Measurements from ENCODE around the gene IGSF10.

Gene IGSF10

GRCh38 chr3:151412989-151413388 lies 47.9 kb downstream of the IGSF10 start:
- DNase-seq, result no peak

Measured in DMS79 (cell line).